Uterus (tissue), 2 donors: ENCODE data around the gene PWWP2B.

Experiments used
- CTCF ChIP-seq, 4 experiments: fragments of 200-600 bp in 2 of 4; fragments of 450-650 bp in 2 of 4; sonication (generic) in 2 of 4; IDR thresholded peaks; one replicate each; pipeline ENCODE4 v1.5.1; 2016 to 2019; ENCODE audit warnings: antibody characterized with exemption in 4 of 4, mild to moderate bottlenecking in 2 of 4, moderate library complexity in 1 of 4
- POLR2A ChIP-seq, 2 donors: fragments of 450-650 bp; IDR thresholded peaks; one replicate each; pipeline ENCODE4 v1.6.1; 2016; ENCODE audit warnings: antibody characterized with exemption in 2 of 2, mild to moderate bottlenecking in 1 of 2, moderate library complexity in 1 of 2

DNA sequence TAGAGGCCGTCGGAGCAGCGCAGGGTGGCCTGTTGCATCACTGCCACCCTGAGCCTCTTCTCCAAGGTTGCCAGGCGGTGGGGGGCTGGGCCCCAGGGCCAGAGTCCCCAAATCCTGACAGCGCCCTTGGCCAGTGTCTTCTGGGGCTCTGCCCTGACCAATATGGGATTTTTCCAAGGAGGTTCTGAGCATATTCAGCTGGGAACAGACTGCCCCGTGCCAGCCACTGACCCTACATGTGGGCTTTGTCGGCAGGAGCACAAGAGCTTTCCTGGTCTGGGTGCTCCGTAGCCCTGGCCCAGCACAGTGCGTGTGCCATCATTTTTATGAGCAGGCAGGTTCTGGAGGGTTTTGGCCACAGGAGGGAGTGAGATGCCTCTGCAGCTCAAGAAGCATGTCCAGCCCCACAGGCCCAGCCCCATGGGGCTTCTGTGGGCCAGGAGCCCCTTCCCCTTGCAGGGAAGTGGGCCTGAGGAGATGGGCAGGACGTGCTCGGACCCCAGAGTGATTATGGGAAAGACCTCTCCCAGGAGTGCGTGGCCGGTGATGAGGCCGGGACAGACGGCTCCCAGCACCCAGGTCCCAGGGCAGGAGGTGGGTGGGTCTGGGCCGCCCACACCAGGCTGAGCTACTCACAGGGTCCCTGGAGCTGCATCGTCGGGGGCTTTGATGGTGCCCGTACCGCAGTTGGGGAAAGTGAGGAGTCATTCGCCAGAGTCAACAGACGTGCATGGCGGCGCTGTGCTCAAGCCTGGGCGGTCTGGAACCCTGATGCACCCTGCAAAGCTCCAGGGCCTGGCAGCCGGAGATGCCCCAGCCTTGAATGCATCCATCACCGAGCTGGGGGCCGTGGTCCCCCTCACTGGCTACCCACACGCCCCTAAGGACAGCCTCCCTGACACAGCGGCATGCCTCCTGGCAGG, 66.6 kb downstream of the PWWP2B start:
- peak in 3 of 4 experiments; percentile 18 to 41 (median 38) for TF ChIP-seq CTCF (IDR thresholded peaks at IDR 0.05)
- TF ChIP-seq POLR2A (IDR thresholded peaks at IDR 0.05), result no peak
